Ishikawa (cell line): ENCODE measurements around the gene GMPR.

Experiments used
- CEBPB ChIP-seq: IDR thresholded peaks from 2 replicates; pipeline ENCODE4 v1.6.1; 2012
- EP300 ChIP-seq: IDR thresholded peaks from 2 replicates; pipeline ENCODE4 v1.6.1; 2012; ENCODE audit warnings: borderline replicate concordance
- TF ChIP-seq, protein P1 (sequence below): IDR thresholded peaks from 2 replicates; pipeline ENCODE4 v1.6.1; 2012

DNA sequence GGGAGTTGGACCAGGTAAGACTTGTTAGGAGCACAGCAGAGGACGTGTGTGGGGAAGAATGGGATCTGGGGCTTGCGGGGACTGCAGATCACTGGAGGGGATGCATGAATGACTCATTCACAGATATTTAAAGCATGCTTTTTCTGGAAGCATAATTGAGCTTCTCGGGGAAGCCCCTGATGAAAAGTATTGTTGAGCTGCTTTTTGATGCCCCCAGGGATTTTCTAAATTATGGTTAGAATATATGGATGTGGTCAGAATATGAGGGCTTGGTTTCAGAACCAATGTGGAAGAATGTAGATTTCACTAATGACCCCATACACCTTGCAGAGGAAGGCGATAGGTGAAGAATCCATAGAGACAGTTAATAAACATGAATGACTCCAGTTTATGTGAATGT, 36.1 kb downstream of the GMPR start:
- TF ChIP-seq, protein P1, sequence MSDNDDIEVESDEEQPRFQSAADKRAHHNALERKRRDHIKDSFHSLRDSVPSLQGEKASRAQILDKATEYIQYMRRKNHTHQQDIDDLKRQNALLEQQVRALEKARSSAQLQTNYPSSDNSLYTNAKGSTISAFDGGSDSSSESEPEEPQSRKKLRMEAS = no peak
- TF ChIP-seq EP300 = no peak
- TF ChIP-seq CEBPB = no peak
